ENCODE results near the gene COPS4.
"Not testable (repeated sequence)": the region's sequence is repeated elsewhere in the genome, so short reads cannot be mapped to it uniquely, and the experiment has no call there.

Gene COPS4

GRCh38 chr4:83022724-83023450 is 12.1 kb upstream of the COPS4 start:
- no peak for TF ChIP-seq TOX (CRISPR knock-in tag; IDR thresholded peaks at IDR 0.05; ENCODE audit: borderline replicate concordance)
- TF ChIP-seq OSR1 (CRISPR knock-in tag; IDR thresholded peaks at IDR 0.05) = no peak
- TF ChIP-seq ISL1 (CRISPR knock-in tag; IDR thresholded peaks at IDR 0.05) = no peak
- TF ChIP-seq ZFP30 (CRISPR knock-in tag; IDR thresholded peaks at IDR 0.05) = no peak
- no peak for TF ChIP-seq ZNF565 (CRISPR knock-in tag; conservative IDR thresholded peaks at IDR 0.05; ENCODE audit: low read depth)
- TF ChIP-seq PATZ1 (CRISPR knock-in tag; IDR thresholded peaks at IDR 0.05; ENCODE audit: borderline replicate concordance) = no peak
- ATAC-seq = no peak

- not testable (repeated sequence) for ATAC-seq
These were observed 11.4 kb upstream of the COPS4 start for GRCh38 chr4:83023599-83023998.

- no peak for TF ChIP-seq TSHZ2 (CRISPR knock-in tag; IDR thresholded peaks at IDR 0.05)
- no peak for TF ChIP-seq TCF4 (CRISPR knock-in tag; IDR thresholded peaks at IDR 0.05; ENCODE audit: borderline replicate concordance)
- no peak for TF ChIP-seq ZFP30 (CRISPR knock-in tag; IDR thresholded peaks at IDR 0.05)
- TF ChIP-seq CSDC2 (CRISPR knock-in tag; IDR thresholded peaks at IDR 0.05) = no peak
- TF ChIP-seq SNAI2 (CRISPR knock-in tag; IDR thresholded peaks at IDR 0.05) = no peak
- no peak for TF ChIP-seq GLIS3 (CRISPR knock-in tag; IDR thresholded peaks at IDR 0.05)
- TF ChIP-seq ZNF565 (CRISPR knock-in tag; conservative IDR thresholded peaks at IDR 0.05; ENCODE audit: low read depth) = no peak
- TF ChIP-seq ARNTL (CRISPR knock-in tag; IDR thresholded peaks at IDR 0.05; ENCODE audit: borderline replicate concordance, low read depth) = no peak
- TF ChIP-seq ZNF8 (CRISPR knock-in tag; IDR thresholded peaks at IDR 0.05) = no peak
- ATAC-seq = no peak
These were observed 10.8 kb upstream of the COPS4 start for GRCh38 chr4:83024233-83024632.

GRCh38 chr4:83025563-83025962 is 9.4 kb upstream of the COPS4 start:
- TF ChIP-seq CSDC2 (CRISPR knock-in tag; IDR thresholded peaks at IDR 0.05) (no peak), CREB5 (CRISPR knock-in tag; IDR thresholded peaks at IDR 0.05; ENCODE audit: low read depth) (no peak), ZFP3 (CRISPR knock-in tag; IDR thresholded peaks at IDR 0.05) (no peak), TSHZ2 (CRISPR knock-in tag; IDR thresholded peaks at IDR 0.05) (no peak), BACH2 (CRISPR knock-in tag; IDR thresholded peaks at IDR 0.05; ENCODE audit: borderline replicate concordance) (no peak), ZNF8 (CRISPR knock-in tag; IDR thresholded peaks at IDR 0.05) (no peak), RARB (CRISPR knock-in tag; IDR thresholded peaks at IDR 0.05) (no peak), ZC3H10 (CRISPR knock-in tag; IDR thresholded peaks at IDR 0.05) (no peak), SNAI2 (CRISPR knock-in tag; IDR thresholded peaks at IDR 0.05) (no peak), ISL1 (CRISPR knock-in tag; IDR thresholded peaks at IDR 0.05) (no peak), GLIS3 (CRISPR knock-in tag; IDR thresholded peaks at IDR 0.05) (no peak), OSR1 (CRISPR knock-in tag; IDR thresholded peaks at IDR 0.05) (no peak)
- no peak for ATAC-seq

Measured in SK-N-SH treated with all-trans-retinoic acid at 6 μM for 48 hours (cell line).